Activated CD4-positive, alpha-beta T cell treated with anti-CD3 and anti-CD28 coated beads for 24 hours (primary cell): ENCODE measurements around the gene HIC2.
"Not testable (repeated sequence)": the region's sequence is repeated elsewhere in the genome, so short reads cannot be mapped to it uniquely, and the experiment has no call there.

Experiments used
- DNase-seq, 2 donors: peaks; one replicate each; pipeline ENCODE4 v3.0.0-alpha.2; 2020; ENCODE audit warnings: low read depth in 2 of 2

The HIC2 gene

GRCh38 chr22:21434378-21435233 lies 17.4 kb downstream of the HIC2 start:
- not testable (repeated sequence) for DNase-seq

DNA sequence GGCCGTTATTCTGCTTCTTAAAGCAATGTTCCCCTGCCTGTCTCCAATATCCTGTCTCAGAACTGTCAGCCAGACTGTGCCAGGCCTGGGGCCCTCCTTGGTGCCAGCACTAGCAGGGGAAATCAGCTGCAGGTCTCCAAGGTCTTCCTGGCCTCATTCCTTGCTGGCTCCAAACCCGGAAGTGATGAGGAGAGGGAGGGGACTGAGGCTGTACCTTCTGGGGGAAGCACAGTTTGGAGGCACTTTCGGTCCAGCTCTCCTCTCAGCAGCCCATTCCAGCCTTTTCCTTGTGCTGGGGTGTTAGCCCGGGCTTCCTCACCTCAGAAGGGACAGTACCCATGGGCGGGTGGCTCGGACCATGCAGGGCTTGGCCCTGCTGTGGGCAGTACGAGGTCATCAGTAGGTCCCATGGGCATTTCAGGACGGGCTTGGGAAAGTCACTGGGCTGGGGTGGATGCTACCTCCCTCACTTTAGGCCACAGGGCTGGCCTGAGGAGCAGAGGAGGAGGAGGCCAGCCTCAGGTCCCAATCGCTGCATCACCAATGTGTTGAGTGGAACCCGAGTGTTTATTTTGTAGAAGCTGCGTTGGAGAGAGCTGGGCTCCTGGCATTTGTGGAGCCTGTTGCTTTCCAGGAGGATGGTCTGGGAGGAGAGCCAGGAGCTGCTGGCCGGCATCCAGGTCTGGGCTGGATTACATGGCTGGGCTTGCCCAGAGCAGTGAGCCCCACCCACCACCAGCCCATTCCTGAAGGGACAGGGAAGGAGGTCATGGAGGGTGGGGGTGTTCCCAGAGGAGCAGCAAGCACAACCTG lies 19.0 kb downstream of the HIC2 start:
- DNase-seq: not testable (repeated sequence)

DNA sequence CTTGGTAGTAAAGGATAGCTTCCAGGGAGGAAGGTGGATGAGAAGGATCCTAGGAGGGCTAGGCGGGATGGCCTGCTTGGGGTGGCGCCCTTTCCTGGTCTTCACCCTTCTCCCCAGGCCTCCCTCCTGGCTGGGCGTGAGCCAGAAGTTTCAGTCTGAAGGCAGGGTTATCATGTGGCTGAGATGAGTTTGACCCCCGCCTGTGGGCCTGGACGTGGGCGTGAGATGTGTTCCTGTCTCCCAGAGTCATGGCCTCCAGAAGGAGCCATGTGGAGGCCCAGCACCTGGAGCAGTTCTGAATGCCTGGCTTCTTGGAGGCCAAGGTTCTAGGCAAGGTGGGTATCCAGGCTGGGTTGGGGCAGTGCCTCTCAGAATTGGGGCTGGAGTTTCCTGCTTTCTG lies 20.8 kb downstream of the HIC2 start:
- not testable (repeated sequence) for DNase-seq

GRCh38 chr22:21440018-21440636 lies 23.0 kb downstream of the HIC2 start:
- not testable (repeated sequence) for DNase-seq

DNA sequence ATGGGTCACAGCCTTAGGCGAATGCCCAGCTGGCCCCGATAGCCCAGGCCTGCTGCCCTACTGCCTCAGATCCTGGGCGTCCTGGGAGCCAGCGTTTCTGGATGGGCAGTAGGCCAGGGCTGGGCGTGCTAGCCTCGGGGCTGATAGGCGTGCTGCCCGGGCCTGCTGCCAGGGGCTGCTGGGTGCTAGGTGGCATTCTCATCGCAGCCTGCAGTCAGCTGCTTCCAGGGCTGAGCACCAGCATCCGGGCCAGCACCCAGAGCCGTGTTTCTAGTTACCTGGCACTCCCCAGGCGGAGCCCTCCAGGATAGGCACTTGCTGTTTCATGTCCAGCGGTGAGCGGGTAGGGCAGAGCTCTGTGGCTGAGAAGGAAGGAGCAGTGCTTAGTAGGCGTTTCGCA lies 23.5 kb downstream of the HIC2 start:
- DNase-seq: not testable (repeated sequence)

GRCh38 chr22:21441170-21441569 lies 24.0 kb downstream of the HIC2 start:
- not testable (repeated sequence) for DNase-seq

DNA sequence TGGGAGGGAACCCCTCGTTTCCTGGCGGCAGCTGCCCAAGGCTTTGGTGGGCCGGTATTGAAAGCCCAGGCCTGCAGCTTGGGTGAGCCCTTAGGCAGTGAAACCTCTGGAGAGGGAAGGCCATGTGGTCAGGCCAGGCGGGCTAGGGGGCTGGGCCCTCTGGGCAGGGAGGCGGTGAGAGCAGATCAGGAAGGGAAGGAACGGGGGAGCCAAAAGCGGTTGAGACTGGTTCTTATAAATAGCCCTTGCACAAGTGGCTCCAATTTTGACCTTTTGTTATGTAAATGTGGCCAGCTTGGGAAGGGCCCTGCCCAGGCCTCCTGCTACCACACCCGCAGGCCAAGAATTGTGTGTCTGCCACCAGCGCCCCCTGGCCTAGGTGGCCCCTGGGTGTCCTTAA lies 25.0 kb downstream of the HIC2 start:
- DNase-seq: not testable (repeated sequence)

DNA sequence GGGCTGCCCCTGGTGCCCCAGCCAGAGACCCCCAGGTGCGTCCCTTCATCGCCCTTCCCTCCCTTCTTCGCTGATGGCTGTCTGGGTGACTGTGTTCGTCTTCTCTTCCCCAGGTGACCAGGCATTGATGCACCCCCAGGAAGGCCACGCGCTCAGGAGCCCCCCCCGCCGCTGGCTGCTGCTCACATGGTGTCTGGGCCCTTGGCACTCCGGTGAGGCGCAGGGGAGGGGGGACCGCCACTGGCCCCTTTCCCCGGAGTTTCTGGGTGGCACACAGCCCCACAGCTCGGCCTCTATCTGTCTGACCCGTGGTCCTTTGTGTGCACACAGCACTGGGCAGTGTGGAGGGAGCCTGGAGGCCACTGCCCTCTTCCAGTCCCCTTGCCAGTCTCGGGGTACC lies 25.5 kb downstream of the HIC2 start:
- DNase-seq: not testable (repeated sequence)

DNA sequence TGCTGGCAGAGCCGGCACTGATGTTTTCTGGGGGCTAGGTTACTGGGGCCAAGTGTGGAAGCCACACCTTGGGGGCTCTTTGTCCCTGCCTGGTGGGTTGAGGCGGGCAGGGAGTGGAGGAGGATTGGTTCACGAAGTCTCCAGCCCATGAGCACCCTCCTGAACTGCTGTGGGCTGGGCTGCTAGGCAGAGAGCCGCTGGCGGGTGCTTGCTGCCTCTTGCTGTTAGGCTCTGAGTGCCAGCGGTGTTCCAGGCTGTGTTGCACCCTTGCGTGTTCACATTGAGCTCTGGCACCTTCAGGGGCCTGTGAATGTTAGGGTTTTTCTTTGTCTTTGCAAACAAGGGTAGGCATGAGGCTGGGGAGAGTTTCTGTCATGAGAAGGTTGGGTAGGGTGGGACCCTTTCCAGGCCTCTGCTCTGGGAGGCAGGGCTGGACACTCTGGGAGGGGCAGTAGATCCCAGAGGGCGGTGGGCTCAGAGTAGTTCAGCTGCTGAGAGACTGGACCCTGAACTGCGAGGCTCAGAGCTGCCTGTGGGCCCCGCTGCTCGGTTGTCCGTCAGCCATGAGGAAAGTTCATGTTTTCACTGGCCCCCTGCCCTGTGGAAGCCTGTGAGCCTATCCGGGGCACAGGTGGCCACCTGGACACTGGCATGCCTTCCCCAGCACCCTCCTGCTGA lies 26.0 kb downstream of the HIC2 start:
- no peak for DNase-seq

DNA sequence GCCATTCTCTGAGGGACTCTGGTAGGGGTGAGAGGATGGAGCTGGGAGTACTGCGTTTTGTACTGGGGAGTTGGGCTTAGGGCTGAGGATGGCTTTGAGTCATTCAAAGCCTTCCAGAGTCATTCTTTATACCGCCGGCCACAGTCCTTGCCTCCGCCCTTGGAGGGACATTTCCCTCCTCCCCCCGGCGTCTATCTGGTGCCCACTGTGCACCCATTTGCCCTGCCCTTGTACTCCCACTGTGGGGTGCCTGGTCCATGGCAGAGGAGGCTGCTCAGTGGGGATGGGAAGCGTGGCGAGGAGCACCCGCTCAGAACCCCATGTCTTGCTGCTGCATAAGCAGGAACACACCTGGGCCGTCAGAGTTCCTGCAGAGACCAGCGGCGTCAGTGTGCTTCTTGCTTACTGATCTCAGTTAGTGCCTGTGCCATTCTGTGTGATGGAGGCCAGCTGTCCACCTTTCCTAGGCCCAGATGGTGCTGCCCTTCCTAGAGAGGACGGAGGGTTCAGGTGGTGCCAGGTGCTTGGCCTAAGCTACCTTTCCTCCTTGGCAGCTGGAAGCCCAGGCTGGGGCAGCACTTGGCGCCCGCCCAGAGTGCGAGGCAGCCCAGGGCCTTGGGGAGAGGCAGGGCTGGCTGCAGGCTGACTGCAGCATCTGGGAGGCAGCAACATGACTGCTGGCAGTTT lies 26.7 kb downstream of the HIC2 start:
- no peak for DNase-seq

DNA sequence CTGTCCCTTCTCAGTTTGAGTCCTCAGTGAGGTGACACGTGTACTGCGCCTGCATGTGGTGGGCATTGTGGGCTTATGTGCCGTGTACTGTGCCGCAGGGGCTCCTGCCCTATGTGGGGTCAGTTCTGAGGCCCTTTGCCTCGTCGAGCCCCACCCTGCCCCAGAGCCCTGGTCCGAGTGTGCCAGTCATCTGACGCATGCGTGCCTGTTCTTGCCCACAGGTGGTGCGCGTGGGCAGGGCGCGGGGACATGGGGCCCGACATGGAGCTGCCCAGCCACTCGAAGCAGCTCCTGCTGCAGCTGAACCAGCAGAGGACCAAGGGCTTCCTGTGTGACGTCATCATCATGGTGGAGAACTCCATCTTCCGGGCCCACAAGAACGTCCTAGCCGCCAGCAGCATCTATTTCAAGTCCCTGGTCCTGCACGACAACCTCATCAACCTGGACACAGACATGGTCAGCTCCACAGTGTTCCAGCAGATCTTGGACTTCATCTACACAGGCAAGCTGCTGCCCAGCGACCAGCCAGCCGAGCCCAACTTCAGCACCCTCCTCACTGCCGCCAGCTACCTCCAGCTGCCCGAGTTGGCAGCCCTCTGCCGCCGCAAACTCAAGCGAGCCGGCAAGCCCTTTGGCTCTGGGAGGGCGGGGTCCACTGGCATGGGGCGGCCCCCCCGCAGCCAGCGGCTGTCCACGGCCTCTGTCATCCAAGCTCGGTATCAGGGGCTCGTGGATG lies 27.7 kb downstream of the HIC2 start:
- no peak for DNase-seq

DNA sequence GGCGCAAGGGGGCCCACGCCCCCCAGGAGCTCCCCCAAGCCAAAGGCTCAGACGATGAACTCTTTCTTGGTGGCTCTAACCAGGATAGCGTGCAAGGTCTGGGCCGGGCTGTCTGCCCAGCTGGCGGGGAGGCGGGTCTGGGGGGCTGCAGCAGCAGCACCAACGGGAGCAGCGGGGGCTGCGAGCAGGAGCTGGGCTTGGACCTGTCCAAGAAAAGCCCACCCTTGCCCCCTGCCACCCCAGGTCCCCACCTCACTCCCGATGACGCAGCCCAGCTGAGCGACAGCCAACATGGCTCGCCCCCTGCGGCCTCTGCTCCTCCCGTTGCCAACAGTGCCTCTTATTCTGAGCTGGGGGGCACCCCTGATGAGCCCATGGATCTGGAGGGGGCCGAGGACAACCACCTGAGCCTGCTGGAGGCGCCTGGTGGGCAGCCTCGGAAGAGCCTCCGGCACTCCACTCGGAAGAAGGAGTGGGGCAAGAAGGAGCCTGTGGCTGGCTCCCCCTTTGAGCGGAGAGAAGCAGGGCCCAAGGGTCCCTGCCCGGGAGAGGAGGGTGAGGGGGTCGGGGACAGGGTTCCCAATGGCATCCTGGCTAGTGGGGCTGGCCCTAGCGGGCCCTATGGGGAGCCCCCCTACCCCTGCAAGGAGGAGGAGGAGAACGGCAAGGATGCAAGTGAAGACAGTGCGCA lies 28.4 kb downstream of the HIC2 start:
- no peak for DNase-seq

- DNase-seq: no peak
These were observed 29.1 kb downstream of the HIC2 start for GRCh38 chr22:21446128-21446826.

GRCh38 chr22:21446827-21447690 lies 29.9 kb downstream of the HIC2 start:
- DNase-seq: no peak

- DNase-seq: no peak
These were observed 30.7 kb downstream of the HIC2 start for GRCh38 chr22:21447694-21448402.

DNA sequence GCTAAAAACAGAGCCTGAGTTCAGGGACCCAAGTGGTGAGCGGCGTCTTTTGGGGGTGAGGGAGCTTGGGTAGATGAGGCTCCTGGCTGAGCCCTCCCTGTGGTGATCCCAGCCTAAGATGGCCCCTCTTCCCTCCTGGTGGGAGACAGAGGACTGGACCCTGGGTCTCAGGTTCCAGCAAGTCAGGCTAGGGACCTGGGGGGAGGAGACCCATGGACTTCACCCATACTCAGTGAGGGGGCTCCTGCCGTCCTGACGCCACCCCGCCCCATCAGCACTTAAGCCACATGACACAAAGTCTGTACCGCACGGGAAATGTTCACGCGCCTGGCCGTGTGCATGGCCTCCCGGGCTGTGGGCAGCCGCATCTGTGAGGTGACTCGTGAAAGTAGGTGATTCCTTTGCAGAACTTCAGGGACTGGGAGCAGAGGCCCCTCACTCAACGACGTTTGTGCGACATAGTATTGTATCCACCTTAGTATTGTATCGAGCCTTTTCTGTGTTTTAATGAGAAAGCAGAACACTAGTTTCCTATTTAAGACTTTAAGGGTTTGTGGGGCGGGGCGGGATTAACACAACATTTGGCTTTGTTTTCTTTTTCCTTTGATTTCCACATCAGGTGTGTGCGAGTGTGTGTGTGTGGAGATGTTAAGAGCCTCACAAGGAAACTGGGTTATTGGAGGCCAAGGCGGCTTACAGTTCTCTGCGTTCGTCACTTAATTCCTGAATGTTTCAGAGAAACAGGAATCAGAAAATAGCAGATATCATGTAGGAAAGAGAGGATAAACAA lies 31.7 kb downstream of the HIC2 start:
- DNase-seq: no peak
